HG03457 (cell line): ENCODE results near the gene NFIA.
"Not testable (repeated sequence)": the region's sequence is repeated elsewhere in the genome, so short reads cannot be mapped to it uniquely, and the experiment has no call there.

Source experiments
- ATAC-seq: cut with Tn5 transposase; IDR thresholded peaks from one replicate; pipeline ENCODE4 v1.9.1; 2021; ENCODE audit warnings: moderate number of reproducible peaks; ENCODE audit not compliant: unreplicated experiment

Gene NFIA

DNA sequence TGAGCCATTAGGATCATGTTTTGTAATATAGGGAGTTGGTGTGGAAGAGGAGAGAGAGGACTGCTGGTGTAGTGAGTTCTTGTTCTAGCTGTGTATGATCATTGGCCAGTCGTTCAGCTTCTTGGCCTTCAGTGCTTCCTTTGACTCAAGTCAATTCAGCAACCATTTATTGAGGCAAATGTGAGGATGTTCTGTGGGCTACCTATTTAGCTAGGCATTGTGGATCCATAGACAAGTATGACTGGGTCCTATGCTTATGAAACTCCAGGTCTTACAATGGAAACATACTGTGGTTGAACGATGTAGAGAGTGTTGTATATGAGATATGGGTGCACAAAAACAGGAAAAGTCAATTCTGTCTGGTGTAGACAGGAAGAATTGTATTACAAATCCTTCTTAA lies 41.7 kb downstream of the NFIA start:
- no peak for ATAC-seq

DNA sequence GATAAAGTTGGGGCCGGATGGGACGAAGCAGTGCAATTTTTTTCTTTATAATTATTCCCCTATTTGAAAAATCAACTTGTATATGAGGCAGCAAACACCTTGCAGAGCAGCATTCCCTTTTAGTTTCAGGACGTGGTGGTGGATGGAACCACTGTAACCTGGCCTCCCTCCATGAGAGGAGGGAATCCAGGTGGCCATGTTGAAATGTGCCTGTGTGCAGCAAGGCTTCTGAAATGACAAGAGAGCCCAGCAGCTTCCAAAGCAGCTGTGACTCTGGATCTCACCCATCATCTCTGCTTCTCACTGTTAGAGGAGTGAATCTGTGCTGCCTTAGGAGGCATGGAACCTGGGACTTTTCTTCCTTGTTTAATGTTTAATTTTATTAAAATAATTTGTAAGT lies 42.3 kb downstream of the NFIA start:
- no peak for ATAC-seq

DNA sequence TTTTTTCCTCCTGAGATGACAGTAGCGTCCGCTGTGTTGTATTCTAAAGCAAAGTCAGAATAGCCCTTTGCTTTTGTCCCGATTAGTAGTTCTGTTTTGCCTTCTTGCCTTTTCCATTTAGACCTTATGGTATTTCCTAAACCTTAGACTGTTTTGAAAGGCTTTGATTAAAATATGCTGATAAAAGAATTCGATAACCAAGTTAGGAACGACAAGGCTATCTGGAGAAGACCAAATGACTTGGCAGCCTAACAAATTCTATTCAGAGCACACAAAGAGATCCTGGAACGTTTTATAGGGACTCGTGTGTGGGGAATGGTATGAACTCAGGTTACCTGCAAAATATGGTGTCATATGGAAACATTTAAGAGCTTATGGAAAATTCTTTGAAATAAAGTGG lies 42.9 kb downstream of the NFIA start:
- ATAC-seq = no peak

DNA sequence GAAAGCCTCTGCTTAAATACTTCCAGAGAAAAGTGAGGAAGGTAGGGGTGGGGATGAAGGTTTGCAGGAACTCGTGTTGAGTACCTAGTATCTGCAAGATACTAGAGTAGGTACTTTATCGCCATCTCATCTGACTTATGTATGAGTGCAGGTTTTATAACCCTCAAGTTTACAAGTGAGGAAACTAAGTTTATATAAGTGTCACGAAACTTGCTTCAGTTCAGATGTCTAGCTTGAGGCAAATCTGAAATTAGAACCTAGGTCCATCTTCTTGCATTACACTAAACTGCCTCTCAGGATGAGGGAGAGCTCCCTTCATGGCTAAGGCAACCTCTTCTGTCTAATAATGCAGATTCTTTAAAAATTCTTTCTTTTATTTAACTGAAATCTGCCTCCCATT lies 43.5 kb downstream of the NFIA start:
- no peak for ATAC-seq

DNA sequence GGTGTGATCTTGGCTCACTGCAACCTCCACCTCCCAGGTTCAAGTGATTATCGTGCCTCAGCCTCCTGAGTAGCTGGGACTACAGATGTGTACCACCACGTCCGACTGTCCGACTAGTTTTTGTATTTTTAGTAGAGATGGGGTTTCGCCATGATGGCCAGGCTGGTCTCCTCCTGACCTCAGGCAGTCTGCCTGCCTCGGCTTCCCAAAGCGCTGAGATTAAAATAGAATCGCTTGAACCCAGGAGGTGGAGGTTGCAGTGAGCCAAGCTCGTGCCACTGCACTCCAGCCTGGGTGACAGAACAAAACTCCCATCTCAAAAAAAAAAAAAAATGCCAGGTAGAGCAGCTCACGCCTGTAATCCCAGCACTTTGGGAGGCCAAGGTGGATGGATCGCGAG lies 44.5 kb downstream of the NFIA start:
- not testable (repeated sequence) for ATAC-seq

DNA sequence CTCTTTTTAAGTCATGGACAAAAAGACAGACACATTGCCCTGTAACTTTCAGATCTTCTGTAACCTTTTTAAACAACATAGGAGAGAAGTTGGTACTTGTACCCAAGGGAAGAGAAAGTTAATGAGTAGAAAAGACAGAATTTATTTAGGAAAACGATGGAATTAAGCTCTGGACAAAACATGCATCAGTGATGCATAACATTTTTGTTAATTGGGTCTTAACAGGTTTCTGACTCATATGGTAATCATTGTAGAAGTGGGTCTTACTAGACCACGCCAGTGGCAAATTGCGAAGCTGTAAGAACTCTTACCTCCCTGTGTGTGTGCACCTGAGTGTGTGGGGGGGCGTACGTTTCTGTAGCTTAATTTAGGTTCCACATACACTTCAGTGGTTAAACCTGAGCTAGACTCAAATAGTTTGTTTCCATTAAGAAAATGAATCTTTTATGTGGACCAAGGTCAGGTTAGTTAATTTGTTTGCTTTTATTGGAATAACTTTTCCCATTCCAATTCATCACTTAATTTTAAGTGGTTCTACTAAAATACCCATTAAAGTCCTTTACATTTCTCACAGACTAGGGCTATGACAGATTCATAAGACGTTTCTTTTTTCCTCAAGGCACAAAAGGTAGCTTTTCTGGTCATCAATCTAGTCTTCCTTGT lies 48.1 kb downstream of the NFIA start:
- ATAC-seq = no peak

DNA sequence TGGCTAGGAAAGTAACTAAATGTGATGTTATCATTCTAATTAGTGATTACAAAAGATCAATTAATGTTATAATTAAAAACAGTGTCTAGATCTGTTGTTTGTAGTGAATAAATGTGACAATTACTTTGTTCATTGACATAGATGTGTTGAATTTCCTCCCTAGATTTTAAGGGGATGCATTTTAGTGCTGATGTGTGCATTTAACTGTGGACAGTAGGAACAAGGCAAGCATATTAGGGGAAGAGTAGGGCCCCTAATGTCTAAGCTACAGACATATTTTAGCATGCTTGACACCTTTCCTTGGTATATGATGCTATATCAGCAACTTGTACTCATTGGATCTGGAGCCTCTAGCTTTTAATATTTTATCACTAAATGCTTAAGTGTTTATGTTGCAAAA lies 48.9 kb downstream of the NFIA start:
- no peak for ATAC-seq

DNA sequence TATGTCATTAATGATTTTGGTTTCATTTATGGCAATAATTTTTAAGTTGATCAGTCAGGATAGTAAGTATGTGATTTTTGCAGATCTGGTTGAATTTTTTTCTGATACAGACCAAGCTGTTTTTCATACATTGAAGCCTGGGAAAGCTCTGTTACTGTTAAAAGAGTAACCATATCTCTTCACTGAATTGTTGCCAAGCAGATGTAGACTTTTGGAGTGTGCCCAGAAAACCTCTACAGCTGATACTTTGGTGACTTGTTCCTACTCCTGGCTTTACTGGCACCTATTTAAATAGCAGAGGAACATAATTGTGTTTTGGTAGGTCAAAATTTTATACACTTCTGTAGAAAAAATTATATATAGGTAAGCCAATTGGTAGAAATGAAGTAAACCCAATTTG lies 49.4 kb downstream of the NFIA start:
- ATAC-seq = no peak

DNA sequence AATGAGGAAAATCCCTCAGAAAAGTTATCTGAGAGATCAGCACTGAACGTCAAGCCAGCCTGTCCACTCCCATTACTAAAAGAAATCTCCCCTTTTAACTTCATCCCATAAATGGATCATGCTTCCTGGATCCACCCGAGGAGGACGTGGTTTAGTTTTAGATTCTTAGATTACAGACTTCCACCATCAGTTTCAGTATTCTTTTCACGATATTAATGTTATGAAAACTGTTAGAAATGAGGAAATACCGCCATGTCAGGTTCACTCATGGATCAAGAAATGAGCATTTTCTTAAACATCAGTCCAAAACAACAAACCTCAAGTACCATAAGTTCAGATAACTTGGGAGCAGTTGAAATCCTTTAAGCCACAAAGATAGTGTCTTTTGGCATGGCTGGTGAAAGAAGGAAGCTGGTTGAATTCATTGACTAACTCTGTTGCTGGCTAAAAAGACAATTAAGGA lies 49.8 kb downstream of the NFIA start:
- ATAC-seq = no peak

DNA sequence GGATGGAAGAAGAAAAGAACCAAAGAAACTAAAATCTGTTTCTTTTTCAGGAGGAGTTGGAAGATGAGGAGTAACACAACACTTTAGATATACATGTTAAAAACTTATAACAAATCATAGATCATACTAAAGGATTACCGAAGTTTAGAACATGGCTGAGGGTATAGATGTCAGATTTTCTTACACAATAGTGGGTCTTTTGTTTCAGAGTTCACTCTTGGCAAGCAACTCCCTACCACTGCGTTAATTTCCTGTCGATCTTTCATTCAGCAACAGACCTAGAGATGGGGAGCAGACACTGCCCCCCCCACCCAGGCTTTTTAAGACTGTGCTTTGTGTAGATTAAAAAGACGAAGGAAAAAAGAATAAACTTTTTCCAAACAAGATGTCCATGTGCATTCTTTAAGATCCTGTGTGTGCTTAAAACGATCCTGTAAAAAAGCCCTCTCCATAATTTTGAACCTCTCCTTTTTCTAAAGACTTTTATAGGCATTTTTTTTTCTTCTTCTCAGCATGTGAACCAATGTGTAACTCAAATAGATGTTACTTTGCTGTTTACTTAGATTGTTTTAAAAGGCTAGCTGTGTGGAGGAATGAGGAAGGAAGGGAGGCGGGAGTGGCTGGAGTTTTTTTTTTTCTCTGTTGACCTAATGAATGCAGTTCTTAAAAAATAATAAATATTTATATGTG lies 50.4 kb downstream of the NFIA start:
- no peak for ATAC-seq

DNA sequence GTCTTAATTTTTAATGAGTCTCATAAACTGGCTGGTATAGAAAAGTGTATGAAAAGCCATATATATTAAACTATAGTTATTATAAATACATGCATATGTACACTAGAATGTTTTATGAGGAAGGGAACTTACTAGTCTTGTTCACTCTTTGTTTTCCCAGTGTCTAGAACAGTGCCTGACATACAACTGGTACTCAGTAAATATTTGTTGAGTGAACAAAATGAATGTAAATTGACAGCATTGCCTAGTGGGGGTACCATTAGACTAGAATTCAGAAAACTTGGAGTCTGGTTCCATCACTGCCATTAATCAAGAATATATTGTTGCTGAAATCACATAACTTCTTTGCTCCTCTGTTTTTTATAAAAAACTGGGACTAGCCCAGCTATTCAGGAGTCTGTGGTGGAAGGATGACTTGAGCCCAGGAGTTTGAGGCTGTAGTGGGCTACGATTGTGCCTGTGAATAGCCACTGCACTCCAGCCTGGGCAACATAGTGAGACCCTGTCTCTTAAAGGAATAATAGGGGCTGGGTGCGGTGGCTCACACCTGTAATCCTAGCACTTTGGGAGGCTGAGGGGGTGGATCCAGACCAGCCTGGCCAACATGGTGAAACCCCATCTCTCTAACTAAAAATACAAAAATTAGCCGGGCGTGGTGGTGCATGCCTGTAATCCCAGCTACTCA lies 51.1 kb downstream of the NFIA start:
- no peak for ATAC-seq

DNA sequence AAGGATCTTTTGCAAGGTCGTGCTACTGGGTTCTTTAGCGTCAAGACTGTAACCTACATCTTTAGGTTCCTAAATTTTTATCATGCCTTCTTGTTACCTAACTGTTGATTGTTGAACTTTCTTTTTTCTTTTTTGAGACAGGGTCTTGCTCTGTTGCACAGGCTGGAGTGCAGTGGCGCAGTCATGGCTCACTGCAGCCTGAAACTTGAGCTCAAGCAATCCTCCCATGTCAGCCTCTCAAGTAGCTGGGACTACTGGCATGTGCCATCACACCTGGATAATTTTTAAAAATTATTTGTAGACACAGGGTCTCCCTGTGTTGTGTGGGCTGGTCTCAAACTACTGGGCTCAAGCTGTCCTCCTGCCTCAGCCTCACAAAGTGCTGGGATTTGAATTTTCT lies 52.9 kb downstream of the NFIA start:
- no peak for ATAC-seq

DNA sequence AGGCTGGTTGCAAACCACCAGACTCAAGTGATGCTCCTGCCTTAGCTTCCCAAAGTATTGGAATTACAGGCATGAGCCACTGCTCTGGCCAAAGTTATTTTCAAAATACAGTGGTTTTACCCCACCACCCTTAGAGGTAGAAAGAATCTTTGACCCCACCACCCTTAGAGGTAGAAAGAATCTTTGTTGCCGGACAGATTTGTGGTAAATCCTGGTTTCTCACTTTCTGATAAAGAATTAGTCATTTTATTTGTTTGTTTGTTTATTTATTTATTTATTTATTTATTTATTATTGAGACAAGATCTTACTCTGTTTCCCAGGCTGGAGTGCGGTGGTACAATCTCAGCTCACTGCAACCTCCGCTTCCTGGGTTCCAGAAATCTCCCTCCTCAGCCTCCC lies 55.9 kb downstream of the NFIA start:
- ATAC-seq = no peak

DNA sequence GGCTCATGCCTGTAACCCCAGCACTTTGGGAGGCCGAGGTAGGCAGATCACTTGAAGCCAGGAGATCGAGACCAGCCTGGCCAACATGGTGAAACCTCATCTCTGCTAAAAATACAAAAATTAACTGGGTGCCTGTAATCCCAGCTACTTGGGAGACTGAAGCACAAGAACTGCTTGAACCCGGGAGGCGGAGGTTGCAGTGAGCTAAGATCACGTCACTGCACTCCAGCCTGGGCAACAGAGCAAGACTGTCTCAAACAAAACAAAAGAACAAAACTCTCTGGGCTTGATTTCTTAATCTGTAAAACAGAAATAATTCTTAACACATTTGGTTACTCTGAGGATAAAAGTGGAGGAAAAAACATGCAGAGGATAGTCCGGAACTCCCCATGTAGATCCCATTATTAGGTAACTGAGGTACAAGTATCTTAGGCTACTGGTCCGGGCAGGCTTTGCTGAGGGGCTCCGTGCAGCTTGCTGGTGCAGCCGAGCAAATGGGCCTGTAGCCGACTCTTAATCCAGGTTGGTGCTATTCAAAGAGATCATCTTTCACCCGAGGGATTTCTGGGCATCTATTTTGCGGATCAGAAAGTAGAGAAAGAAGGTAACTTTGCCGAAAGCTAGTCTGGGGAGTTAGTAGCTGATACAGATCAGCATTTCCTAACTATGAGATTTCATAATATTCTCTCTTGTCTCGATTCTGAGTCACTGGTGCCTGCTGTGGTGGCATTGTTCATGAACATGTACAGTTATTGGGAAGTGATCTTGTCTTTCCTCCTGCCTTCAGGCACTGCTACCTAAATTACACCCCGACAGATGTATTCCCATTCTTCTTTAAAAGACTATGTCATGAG lies 56.8 kb downstream of the NFIA start:
- ATAC-seq = no peak

DNA sequence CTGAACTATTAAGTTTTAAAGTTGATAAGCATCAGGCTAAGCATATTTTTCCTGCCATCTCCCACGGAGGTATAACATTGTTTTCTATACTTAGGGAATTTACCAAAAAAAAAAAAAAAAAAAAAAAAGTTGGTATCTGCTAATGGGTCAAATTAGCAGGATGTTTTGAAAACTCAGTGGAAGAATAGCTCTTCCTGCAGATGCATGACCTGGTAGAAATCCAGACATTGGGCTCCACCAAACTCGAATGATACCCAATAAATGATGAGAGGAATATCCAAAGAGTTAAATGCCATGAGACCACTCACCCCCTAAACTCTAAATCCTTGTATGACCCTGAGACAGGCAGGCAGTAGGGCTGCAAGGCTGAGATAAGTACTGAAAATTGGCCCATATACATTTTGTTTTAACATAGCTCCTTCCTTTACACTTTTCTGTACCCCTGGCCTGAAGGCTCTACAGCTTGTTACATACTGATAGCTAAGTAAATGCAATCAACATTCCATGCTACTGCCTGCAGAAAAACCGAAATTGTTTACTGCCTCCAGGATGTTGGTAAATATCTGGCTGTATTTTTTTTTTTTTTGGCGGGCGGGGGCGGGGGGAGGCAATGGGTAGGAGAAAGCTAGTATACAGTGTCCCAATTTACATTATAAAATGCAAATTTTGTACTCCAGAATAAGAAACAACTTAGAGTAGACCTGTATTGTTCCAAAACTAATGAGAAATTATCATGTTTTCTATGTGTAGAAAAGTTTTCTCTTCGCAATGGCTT lies 57.6 kb downstream of the NFIA start:
- no peak for ATAC-seq

DNA sequence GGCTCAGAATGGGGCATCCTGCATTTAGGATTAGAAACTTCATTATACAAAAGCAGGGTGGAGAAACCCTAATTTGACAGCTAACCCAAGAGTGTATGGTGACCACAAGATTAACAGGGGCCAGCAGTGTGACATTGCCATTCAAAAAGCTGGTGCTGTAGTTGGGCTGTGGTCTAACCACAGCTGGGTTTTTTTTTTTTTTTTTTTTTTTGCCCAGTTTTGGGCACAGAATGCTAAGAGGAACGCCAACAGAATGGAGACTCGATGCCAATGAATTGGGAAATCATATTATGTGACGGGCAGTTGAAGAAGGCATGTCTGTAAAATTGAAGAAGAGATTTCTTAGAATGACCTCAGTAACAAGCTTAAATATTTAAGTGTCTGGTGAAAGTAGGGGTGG lies 58.4 kb downstream of the NFIA start:
- ATAC-seq = no peak

DNA sequence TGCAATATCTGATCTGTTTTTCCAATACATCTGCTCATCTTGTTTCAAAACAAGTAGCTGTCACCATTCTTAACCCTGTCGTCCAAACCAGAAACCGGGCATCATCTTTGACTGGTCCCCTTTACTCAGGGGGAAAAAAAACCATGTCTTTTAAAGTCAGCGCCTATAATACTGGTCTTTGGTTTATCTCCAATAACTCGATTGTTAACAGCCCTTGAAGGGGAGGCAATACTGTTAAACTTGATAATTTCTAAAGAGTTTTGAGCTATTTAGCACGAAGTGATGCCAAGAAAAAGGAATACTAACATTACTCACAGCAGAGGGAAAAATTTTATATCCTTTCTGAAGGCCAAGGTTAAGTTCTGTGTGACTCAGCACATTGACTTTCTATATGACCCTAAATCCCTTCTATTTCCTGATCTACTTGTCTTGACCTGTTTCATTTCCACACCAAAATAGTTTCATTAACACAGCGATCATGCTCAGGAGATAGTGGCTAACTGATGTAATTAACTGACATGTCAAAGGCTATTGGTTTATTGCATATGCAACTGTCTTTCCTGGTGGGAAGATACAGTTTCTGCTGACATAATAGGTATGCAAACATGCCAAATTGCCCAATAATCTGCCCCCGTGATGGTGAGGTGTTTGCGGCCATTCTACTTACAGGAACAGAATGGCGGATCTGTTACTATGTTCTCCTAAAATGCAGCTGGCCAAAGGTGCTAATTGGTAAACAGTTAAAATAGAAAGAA lies 59.1 kb downstream of the NFIA start:
- no peak for ATAC-seq

DNA sequence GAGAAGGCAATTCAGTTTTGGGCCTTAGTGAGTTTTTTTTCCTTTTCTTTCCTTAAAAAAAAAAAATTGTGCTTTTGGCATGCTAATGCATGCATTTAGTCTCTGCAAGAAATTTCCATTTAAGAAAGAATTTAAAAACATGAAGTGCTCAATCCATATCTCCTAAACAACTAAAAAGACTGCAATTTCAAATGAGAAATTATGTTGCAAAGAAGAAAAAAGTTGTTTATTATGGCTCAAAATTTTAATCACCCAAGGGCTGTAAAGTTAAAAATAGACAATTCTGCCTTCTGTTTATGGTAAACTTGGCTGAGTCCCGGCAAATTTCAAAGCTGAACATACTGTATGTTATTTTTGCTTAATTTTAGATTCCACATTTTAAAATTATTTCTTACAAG lies 59.7 kb downstream of the NFIA start:
- ATAC-seq = no peak

DNA sequence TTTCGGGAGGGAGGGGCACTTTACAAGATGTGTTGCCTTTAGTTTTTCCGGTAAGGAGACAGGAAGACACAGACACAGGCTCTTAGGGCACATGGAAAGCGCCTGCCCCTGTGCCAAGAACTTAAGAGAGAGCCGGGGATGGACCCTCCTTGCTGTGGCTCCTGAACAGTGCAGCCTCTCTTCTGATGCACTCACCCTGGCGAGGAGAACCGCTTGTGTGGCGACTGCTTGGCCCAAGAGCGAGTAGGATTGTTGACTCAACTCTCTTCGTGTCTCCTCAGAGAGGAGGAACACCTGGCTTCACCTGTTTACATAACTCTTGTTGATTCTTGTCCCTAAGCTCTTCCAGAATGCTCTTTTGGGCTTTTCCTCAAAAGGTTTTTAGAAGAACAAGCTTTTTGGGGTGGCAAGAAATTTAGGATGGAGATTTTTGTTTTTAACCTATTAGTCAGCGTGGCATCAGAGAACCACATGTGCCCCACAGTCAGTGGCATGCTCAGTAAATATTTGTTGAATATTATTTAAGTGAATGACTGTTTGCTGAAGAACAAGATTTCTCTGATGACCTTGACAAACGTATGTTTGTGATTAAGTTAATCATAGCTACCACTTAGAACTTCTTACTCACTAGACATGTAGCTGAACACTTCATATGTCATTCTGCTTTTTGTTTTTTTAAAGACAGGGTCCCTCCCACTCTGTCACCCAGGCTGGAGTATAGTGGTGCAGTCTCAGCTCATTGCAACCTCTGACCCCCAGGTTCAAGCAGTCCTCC lies 60.6 kb downstream of the NFIA start:
- no peak for ATAC-seq
